Lung (tissue), 12 donors: ENCODE data around the gene SHB. TPM values are rescaled to one million over a fixed set of nuclear protein-coding genes. Genes with fewer than 3 reads are reported as not detected.
A peak's percentile ranks its signal among the peaks of the same experiment; 100 is the strongest.

Experiments
- ATAC-seq: fragments of 200-7000 bp; cut with Tn5 transposase; one replicate; pipeline ENCODE4 v1.9.1; 2020; ENCODE audit warnings: moderate number of reproducible peaks; ENCODE audit not compliant: insufficient read depth, low FRiP score
- DNase-seq, 3 donors: peaks; one replicate each; pipeline ENCODE4 v3.0.0-alpha.2; 2013 to 2017
- H3K27ac ChIP-seq, 2 donors: one replicate each; pipeline ENCODE4 v1.5.1; 2013; ENCODE audit warnings: mild to moderate bottlenecking in 2 of 2, moderate library complexity in 2 of 2, control low read depth in 1 of 2, inconsistent platforms in 1 of 2, low read depth in 1 of 2, low read length in 1 of 2
- H3K27me3 ChIP-seq, 3 donors: one replicate each; pipeline ENCODE4 v1.5.1; 2013; ENCODE audit warnings: low read length in 2 of 3; ENCODE audit not compliant: control insufficient read depth in 3 of 3, insufficient read depth in 3 of 3
- H3K36me3 ChIP-seq, 4 donors: one replicate each; pipeline ENCODE4 v1.5.1; 2013; ENCODE audit warnings: low read length in 4 of 4, mild to moderate bottlenecking in 1 of 4, moderate library complexity in 1 of 4; ENCODE audit not compliant: control insufficient read depth in 4 of 4, insufficient read depth in 4 of 4
- H3K4me1 ChIP-seq, 5 donors: one replicate each; pipeline ENCODE4 v1.5.1; 2013; ENCODE audit warnings: low read length in 5 of 5, mild to moderate bottlenecking in 2 of 5, moderate library complexity in 1 of 5; ENCODE audit not compliant: control insufficient read depth in 5 of 5, insufficient read depth in 5 of 5
- H3K4me3 ChIP-seq: one replicate; pipeline ENCODE4 v1.5.1; 2013; ENCODE audit warnings: mild to moderate bottlenecking, control low read depth, moderate library complexity
- H3K9ac ChIP-seq, 2 donors: one replicate each; pipeline ENCODE4 v1.5.1; 2013; ENCODE audit warnings: low read length in 2 of 2, control low read depth in 1 of 2; ENCODE audit not compliant: insufficient read depth in 1 of 2
- H3K9me3 ChIP-seq, 4 donors: one replicate each; pipeline ENCODE4 v1.5.1; 2013; ENCODE audit warnings: low read length in 3 of 4, mild to moderate bottlenecking in 1 of 4, moderate library complexity in 1 of 4; ENCODE audit not compliant: control insufficient read depth in 4 of 4, insufficient read depth in 3 of 4
- CTCF ChIP-seq: IDR thresholded peaks from 2 replicates; pipeline ENCODE4 v1.5.1; 2012; ENCODE audit warnings: mild to moderate bottlenecking; ENCODE audit errors: control extremely low read depth, extremely low read depth
- WGBS, 2 donors: extraction: QIAGEN DNeasy Blood & Tissue Kit; methylation state at CpG; one replicate each; pipeline ENCODE4 v1.1.7; 2013; 5-methylcytosine and 5-hydroxymethylcytosine counted together
- polyA plus RNA-seq, 2 donors: library from polyadenylated mRNA; stranded (reverse); fragments of 200-250 nt; gene quantifications; one replicate each; pipeline ENCODE4 v1.2.1, GENCODE V29; 2013
- total RNA-seq, 2 donors: library from RNA; depleted of rRNA in 1 of 2; stranded (reverse); fragments of >200 nt in 1 of 2; gene quantifications; one replicate each; pipeline ENCODE4 v1.2.1, GENCODE V29; 2014 to 2021
- donor health status: control.
- donor health status: control.
- donor health status: Bipolar disorder and iron deficiency.
- donor health status: healthy.
- donor health status: DM: yes; HTN: yes; CAD: no.

The SHB gene
- total and polyA plus RNA-seq, 4 donors: 10.8 to 32.3 (median 14.4) TPM

- Histone ChIP-seq H3K27me3 (no peaks in the 10 kb centered on the region), H3K4me3 (no peak overlapping the region), H3K36me3 (peaks cover 0 to 3% (median 0%) of the 10 kb centered on the region in 4 donors), H3K27ac (no peak overlapping the region), H3K9ac (no peak overlapping the region), H3K9me3 (no peaks in the 10 kb centered on the region), H3K4me1 (peaks cover 0 to 24% (median 12%) of the 10 kb centered on the region in 5 donors)
- WGBS, 2 donors: 93 to 100% methylated on average over 3 of the region's 3 CpGs
- TF ChIP-seq CTCF: no peak
- ATAC-seq (no peak), DNase-seq (no peak)
Measured at GRCh38 chr9:37960631-37961030, 108.4 kb downstream of the SHB start.

- DNase-seq (no peak), ATAC-seq (no peak)
- Histone ChIP-seq H3K27me3 (no peaks in the 10 kb centered on the region), H3K9me3 (no peaks in the 10 kb centered on the region), H3K27ac (no peak overlapping the region), H3K36me3 (peaks cover 0 to 6% (median 0%) of the 10 kb centered on the region in 4 donors), H3K4me3 (no peak overlapping the region), H3K9ac (no peak overlapping the region), H3K4me1 (peaks cover 0 to 20% (median 6%) of the 10 kb centered on the region in 5 donors)
- WGBS, 2 donors: 80 to 85% methylated on average over 4 of the region's 4 CpGs
- no peak for TF ChIP-seq CTCF
Measured at GRCh38 chr9:37959976-37960375, 109.1 kb downstream of the SHB start.

- Histone ChIP-seq H3K4me3 (no peak overlapping the region), H3K36me3 (peaks cover 0 to 13% (median 0%) of the 10 kb centered on the region in 4 donors), H3K4me1 (peaks cover 0 to 15% (median 0%) of the 10 kb centered on the region in 5 donors), H3K27me3 (no peaks in the 10 kb centered on the region), H3K9ac (no peak overlapping the region), H3K9me3 (no peaks in the 10 kb centered on the region), H3K27ac (peak overlapping the region in 1 of 2 donors; percentile 15)
- ATAC-seq (no peak), DNase-seq (no peak)
- WGBS, 2 donors: 89 to 96% methylated on average over 9 of the region's 9 CpGs
- TF ChIP-seq CTCF: no peak
Measured at GRCh38 chr9:37958154-37958553, 110.9 kb downstream of the SHB start.

- 91% methylated on average over 2 of the region's 2 CpGs for WGBS, 2 donors
- Histone ChIP-seq H3K9me3 (no peaks in the 10 kb centered on the region), H3K27ac (no peak overlapping the region), H3K36me3 (peaks cover 0 to 13% (median under 1%) of the 10 kb centered on the region in 4 donors), H3K27me3 (no peaks in the 10 kb centered on the region), H3K4me3 (no peak overlapping the region), H3K9ac (no peak overlapping the region), H3K4me1 (peaks cover 0 to 10% (median 0%) of the 10 kb centered on the region in 5 donors)
- no peak for DNase-seq
- TF ChIP-seq CTCF: no peak
- no peak for ATAC-seq
Measured at GRCh38 chr9:37957664-37957953, 111.4 kb downstream of the SHB start.
